ENCODE measurements around the gene DCN. TPM values are rescaled to one million over a fixed set of nuclear protein-coding genes. Genes with fewer than 3 reads are reported as not detected.

Gene DCN
- total RNA-seq, 1 experiment from 2014 or later = 2.0 TPM

- TF ChIP-seq ATF2 (CRISPR knock-in tag; IDR thresholded peaks at IDR 0.05; ENCODE audit: borderline replicate concordance, low read depth) = no peak
- no peak for TF ChIP-seq ZNF219 (CRISPR knock-in tag; IDR thresholded peaks at IDR 0.05; ENCODE audit: borderline replicate concordance)
Measured at GRCh38 chr12:91179966-91180561, 2.6 kb downstream of the DCN start (continued).

GRCh38 chr12:91179315-91179714 lies 3.3 kb downstream of the DCN start:
- Mint-ChIP-seq H3K4me1 (peaks cover 19% of the 10 kb centered on the region), H3K4me3 (no peak overlapping the region), H3K9me3 (no peaks in the 10 kb centered on the region), H3K27ac (no peak overlapping the region), H3K36me3 (no peaks in the 10 kb centered on the region), H3K27me3 (ENCODE audit: low read depth) (no peaks in the 10 kb centered on the region)
- ATAC-seq (no peak), DNase-seq (ENCODE audit: low spot score) (no peak)
- POLR2A ChIA-PET = no interaction called here
- CTCF ChIA-PET = interaction anchor here (1.6 kb wide), 1 partner anchor 147 kb away, joined by 5 read pairs; no protein-coding TSS in a partner anchor
- TF ChIP-seq USF1 (CRISPR knock-in tag; IDR thresholded peaks at IDR 0.05) = no peak

GRCh38 chr12:91178781-91179180 lies 3.8 kb downstream of the DCN start:
- DNase-seq (ENCODE audit: low spot score) (no peak), ATAC-seq (no peak)
- H3K4me1 Mint-ChIP-seq = peaks cover 17% of the 10 kb centered on the region
- CTCF ChIA-PET = interaction anchor here (1.6 kb wide), 1 partner anchor 148 kb away, joined by 5 read pairs; no protein-coding TSS in a partner anchor
- H3K36me3 Mint-ChIP-seq = no peaks in the 10 kb centered on the region
- TF ChIP-seq NFATC4 (CRISPR knock-in tag; IDR thresholded peaks at IDR 0.05) (no peak), ZNF425 (CRISPR knock-in tag; conservative IDR thresholded peaks at IDR 0.05) (no peak), ELF4 (CRISPR knock-in tag; IDR thresholded peaks at IDR 0.05; ENCODE audit: low read depth) (no peak), EMX1 (CRISPR knock-in tag; IDR thresholded peaks at IDR 0.05) (no peak), GTF2I (CRISPR knock-in tag; conservative IDR thresholded peaks at IDR 0.05) (no peak)
- H3K27ac Mint-ChIP-seq = no peak overlapping the region
- POLR2A ChIA-PET = no interaction called here
- H3K4me3 Mint-ChIP-seq = no peak overlapping the region
- H3K27me3 Mint-ChIP-seq (ENCODE audit: low read depth) = no peaks in the 10 kb centered on the region
- H3K9me3 Mint-ChIP-seq = no peaks in the 10 kb centered on the region

- peak overlapping the region; percentile 17; the same call in 1 of the 2 replicates for H3K27ac Mint-ChIP-seq
- POLR2A ChIA-PET = no interaction called here
- H3K4me1 Mint-ChIP-seq = peaks cover 11% of the 10 kb centered on the region
- CTCF ChIA-PET = interaction anchor here (0.8 to 2.7 kb wide), 3 partner anchors 148 to 225 kb away, joined by 3 to 11 read pairs (median 5); no protein-coding TSS in a partner anchor
- H3K9me3 Mint-ChIP-seq = no peaks in the 10 kb centered on the region
- no peaks in the 10 kb centered on the region for H3K36me3 Mint-ChIP-seq
- DNase-seq (ENCODE audit: low spot score) (no peak), ATAC-seq (peak; percentile 80)
- no peaks in the 10 kb centered on the region for H3K27me3 Mint-ChIP-seq (ENCODE audit: low read depth)
- no peak for TF ChIP-seq NR2C2 (CRISPR knock-in tag; IDR thresholded peaks at IDR 0.05)
- TF ChIP-seq ZNF138 (CRISPR knock-in tag; conservative IDR thresholded peaks at IDR 0.05) = no peak
- TF ChIP-seq PRDM15 (CRISPR knock-in tag; IDR thresholded peaks at IDR 0.05) = no peak
- TF ChIP-seq STAT6 (CRISPR knock-in tag; conservative IDR thresholded peaks at IDR 0.05; ENCODE audit: low read depth) = no peak
- no peak overlapping the region for H3K4me3 Mint-ChIP-seq
Measured at GRCh38 chr12:91178139-91178561, 4.5 kb downstream of the DCN start.

Data from WTC11 (cell line).